A172 (cell line): ENCODE data around the gene CHD2. TPM values are rescaled to one million over a fixed set of nuclear protein-coding genes. Genes with fewer than 3 reads are reported as not detected.
"Not testable (repeated sequence)": the region's sequence is repeated elsewhere in the genome, so short reads cannot be mapped to it uniquely, and the experiment has no call there.

Experiments
- DNase-seq: peaks from one replicate; pipeline ENCODE4 v3.0.0-alpha.2; 2015; ENCODE audit warnings: low spot score
- total RNA-seq: library from RNA; depleted of rRNA; stranded (reverse); fragments of >200 nt; shearing (Covaris generic); gene quantifications from 2 replicates; pipeline ENCODE4 v1.2.3, GENCODE V29; 2014

Gene CHD2
- total RNA-seq, 1 experiment from 2014 or later = 21.2 TPM

GRCh38 chr15:93035092-93035915, 135.2 kb downstream of the CHD2 start:
- DNase-seq = no peak

GRCh38 chr15:93035953-93036810, 136.1 kb downstream of the CHD2 start:
- DNase-seq = no peak

GRCh38 chr15:93036951-93037819, 137.1 kb downstream of the CHD2 start:
- DNase-seq = no peak

GRCh38 chr15:93037820-93038705, 137.9 kb downstream of the CHD2 start:
- no peak for DNase-seq

- DNase-seq = not testable (repeated sequence)
Measured at GRCh38 chr15:93039562-93040287, 139.6 kb downstream of the CHD2 start.

GRCh38 chr15:93040288-93041158, 140.4 kb downstream of the CHD2 start:
- no peak for DNase-seq

- DNase-seq = no peak
Measured at GRCh38 chr15:93041159-93041547, 141.0 kb downstream of the CHD2 start.

GRCh38 chr15:93042211-93042610, 142.1 kb downstream of the CHD2 start:
- DNase-seq = no peak

GRCh38 chr15:93042691-93043378, 142.7 kb downstream of the CHD2 start:
- DNase-seq = no peak

GRCh38 chr15:93043621-93044300, 143.6 kb downstream of the CHD2 start:
- no peak for DNase-seq

- DNase-seq = no peak
Measured at GRCh38 chr15:93044301-93045190, 144.4 kb downstream of the CHD2 start.

GRCh38 chr15:93045191-93045785, 145.2 kb downstream of the CHD2 start:
- no peak for DNase-seq

GRCh38 chr15:93046120-93046519, 146.0 kb downstream of the CHD2 start:
- DNase-seq = no peak

GRCh38 chr15:93046721-93047120, 146.6 kb downstream of the CHD2 start:
- no peak for DNase-seq

GRCh38 chr15:93047621-93048425, 147.7 kb downstream of the CHD2 start:
- DNase-seq = no peak

GRCh38 chr15:93048426-93048721, 148.2 kb downstream of the CHD2 start:
- DNase-seq = no peak
